ENCODE data around the gene TRPV4. TPM values are rescaled to one million over a fixed set of nuclear protein-coding genes. Genes with fewer than 3 reads are reported as not detected.
A peak's percentile ranks its signal among the peaks of the same experiment; 100 is the strongest.

The TRPV4 gene
- total and polyA plus RNA-seq, 9 of the 15 experiments (the other 6 are each of a cell fraction or from before 2014, with no cell fraction given): 0.13 TPM; not detected in 8

- Histone ChIP-seq H3K79me2 (ENCODE audit: control insufficient read depth, insufficient read depth, low read length) (no peaks in the 10 kb centered on the region), H3K36me3 (ENCODE audit: control insufficient read depth, insufficient read depth, low read length) (no peaks in the 10 kb centered on the region), H3K4me1 (replicated peaks in 1 of 2; ENCODE audit: control insufficient read depth in 2 of 2, insufficient read depth in 2 of 2, low read length in 2 of 2) (peaks cover 0 to 5% of the 10 kb centered on the region in 2 experiments; a peak in 3 of 5 replicates), H3K9me3 (replicated peaks; ENCODE audit: control insufficient read depth, insufficient read depth, low read depth, low read length) (no peaks in the 10 kb centered on the region), H4K20me1 (replicated peaks; ENCODE audit: control insufficient read depth, insufficient read depth, low read length) (no peaks in the 10 kb centered on the region), H3K27ac (ENCODE audit: extremely low read depth, low read depth, low read length) (no peak overlapping the region), H2AFZ (ENCODE audit: low read depth, low read length) (no peak overlapping the region), H3K9me1 (ENCODE audit: control insufficient read depth, insufficient read depth, low read length) (no peaks in the 10 kb centered on the region), H3K27me3 (ENCODE audit: control insufficient read depth in 2 of 2, insufficient read depth in 2 of 2, low read length in 2 of 2) (peaks cover 0 to 7% of the 10 kb centered on the region in 2 experiments; a peak in 1 of 5 replicates), H3K4me2 (ENCODE audit: insufficient read depth, low read length) (no peak overlapping the region), H3K9ac (ENCODE audit: insufficient read depth in 1 of 2, low read depth in 2 of 2, low read length in 2 of 2) (no peak overlapping the region), H3K4me3 (no peak overlapping the region)
- ChIA-PET POLR2A (interaction anchor here (0.7 kb wide), 1 partner anchor 46 kb away, joined by 4 read pairs; no protein-coding TSS in a partner anchor), CTCF (ENCODE audit: low intra/inter-chr PET ratio) (interaction anchor here (0.6 kb wide), 1 partner anchor 245 kb away, joined by 4 read pairs; no protein-coding TSS in a partner anchor)
- WGBS (ENCODE audit: insufficient coverage, low coverage, missing lambda C conversion rate): 2% methylated on average over 5 of the region's 5 CpGs
- DNase-seq (ENCODE audit: extremely low read depth in 1 of 4, low spot score in 3 of 4) (no peak), ATAC-seq (no peak), FAIRE-seq (no peak)
- no TSS peak for BruUV-seq (replicated peaks)
- in situ Hi-C loops (cut with MboI) (no loop called here), intact Hi-C loops (cut with micrococcal nuclease) (no loop called here)
- no peak for TF ChIP-seq RFX1 (IDR thresholded peaks at IDR 0.05)
These were observed 8.8 kb upstream of the TRPV4 start for GRCh38 chr12:109842021-109842420.

GRCh38 chr12:109841356-109841755 is 8.2 kb upstream of the TRPV4 start:
- intact Hi-C loops (cut with micrococcal nuclease): no loop called here
- ChIA-PET POLR2A (no interaction called here), CTCF (ENCODE audit: low intra/inter-chr PET ratio) (interaction anchor here (0.6 kb wide), 1 partner anchor 244 kb away, joined by 4 read pairs; no protein-coding TSS in a partner anchor)
- DNase-seq (ENCODE audit: extremely low read depth in 1 of 4, low spot score in 3 of 4) (no peak), ATAC-seq (no peak), FAIRE-seq (no peak)
- Histone ChIP-seq H3K36me3 (ENCODE audit: control insufficient read depth, insufficient read depth, low read length) (no peaks in the 10 kb centered on the region), H3K9me1 (ENCODE audit: control insufficient read depth, insufficient read depth, low read length) (no peaks in the 10 kb centered on the region), H4K20me1 (replicated peaks; ENCODE audit: control insufficient read depth, insufficient read depth, low read length) (no peaks in the 10 kb centered on the region), H3K27me3 (ENCODE audit: control insufficient read depth in 2 of 2, insufficient read depth in 2 of 2, low read length in 2 of 2) (peaks cover 0 to 7% of the 10 kb centered on the region in 2 experiments; a peak in 1 of 5 replicates), H3K4me1 (replicated peaks in 1 of 2; ENCODE audit: control insufficient read depth in 2 of 2, insufficient read depth in 2 of 2, low read length in 2 of 2) (peaks cover 0 to 5% of the 10 kb centered on the region in 2 experiments; a peak in 3 of 5 replicates), H3K4me3 (no peak overlapping the region), H3K9ac (ENCODE audit: insufficient read depth in 1 of 2, low read depth in 2 of 2, low read length in 2 of 2) (no peak overlapping the region), H3K27ac (ENCODE audit: extremely low read depth, low read depth, low read length) (no peak overlapping the region), H2AFZ (ENCODE audit: low read depth, low read length) (no peak overlapping the region), H3K4me2 (ENCODE audit: insufficient read depth, low read length) (no peak overlapping the region), H3K79me2 (ENCODE audit: control insufficient read depth, insufficient read depth, low read length) (no peaks in the 10 kb centered on the region), H3K9me3 (replicated peaks; ENCODE audit: control insufficient read depth, insufficient read depth, low read depth, low read length) (no peaks in the 10 kb centered on the region)
- TF ChIP-seq RBM25 (IDR thresholded peaks at IDR 0.05; ENCODE audit: low read depth, low read length, severe bottlenecking) (peak; percentile 15), POLR3A (IDR thresholded peaks at IDR 0.05; ENCODE audit: borderline replicate concordance, extremely low read depth, insufficient read depth, insufficient read length) (no peak), ZNF57 (CRISPR knock-in tag; IDR thresholded peaks at IDR 0.05) (no peak), HDGF (IDR thresholded peaks at IDR 0.05) (no peak), ZNF212 (CRISPR knock-in tag; IDR thresholded peaks at IDR 0.05) (no peak)
- 6% methylated on average over 9 of the region's 9 CpGs for WGBS (ENCODE audit: insufficient coverage, low coverage, missing lambda C conversion rate)
- BruUV-seq (replicated peaks): no TSS peak
- in situ Hi-C loops (cut with MboI): no loop called here
